SU-DHL-6 (cell line): ENCODE data around the gene MYBPHL.

Experiments
- H2AFZ ChIP-seq: fragments of 200-600 bp; sonication (generic); 2 replicates; pipeline ENCODE4 v1.6.1; 2014; ENCODE audit warnings: low read depth, mild to moderate bottlenecking, moderate library complexity, mixed read lengths, antibody characterized with exemption, low read length; ENCODE audit not compliant: severe bottlenecking
- H3F3A ChIP-seq: fragments of 200-600 bp; shearing (Covaris generic); 2 replicates; pipeline ENCODE4 v1.6.0; 2016; ENCODE audit warnings: antibody characterized with exemption, mild to moderate bottlenecking; ENCODE audit not compliant: insufficient read depth
- H3K27ac ChIP-seq: fragments of 200-600 bp; sonication (generic); 2 replicates; pipeline ENCODE4 v1.5.1; 2016; ENCODE audit warnings: low read depth, mild to moderate bottlenecking, low read length, moderate library complexity, mixed read lengths
- H3K27me3 ChIP-seq: fragments of 200-600 bp; sonication (generic), shearing (Covaris generic); 2 replicates; pipeline ENCODE4 v1.6.0; 2014; ENCODE audit warnings: mild to moderate bottlenecking, low read length
- H3K36me3 ChIP-seq: fragments of 200-600 bp; sonication (generic); 2 replicates; pipeline ENCODE4 v1.6.1; 2014; ENCODE audit warnings: mild to moderate bottlenecking, low read length, mixed read lengths
- H3K4me2 ChIP-seq: fragments of 300-600, 200-600 bp; shearing (Covaris generic), sonication (generic); 2 replicates; pipeline ENCODE4 v1.6.0; 2014; ENCODE audit warnings: low read length, low read depth, mild to moderate bottlenecking; ENCODE audit not compliant: poor library complexity, severe bottlenecking
- H3K4me3 ChIP-seq: fragments of 200-600 bp; sonication (generic); 2 replicates; pipeline ENCODE4 v1.5.1; 2014; ENCODE audit warnings: antibody characterized with exemption, low read length, mild to moderate bottlenecking, mixed read lengths; ENCODE audit not compliant: insufficient read depth, poor library complexity, severe bottlenecking
- H3K79me2 ChIP-seq: fragments of 200-600 bp; sonication (generic); 2 replicates; pipeline ENCODE4 v1.6.1; 2014; ENCODE audit warnings: mild to moderate bottlenecking, low read length, moderate library complexity; ENCODE audit not compliant: insufficient read depth
- H3K9ac ChIP-seq: fragments of 200-600 bp; sonication (generic); 2 replicates; pipeline ENCODE4 v1.7.0; 2014; ENCODE audit warnings: mild to moderate bottlenecking, low read length
- H3K9me2 ChIP-seq: fragments of 200-600 bp; sonication (generic); replicated peaks from 2 replicates; pipeline ENCODE4 v1.6.1; 2014; ENCODE audit warnings: low read length; ENCODE audit not compliant: insufficient read depth
- H3K9me3 ChIP-seq: fragments of 200-600 bp; sonication (generic); 2 replicates; pipeline ENCODE4 v1.6.1; 2014; ENCODE audit warnings: low read length, mixed read lengths; ENCODE audit not compliant: insufficient read depth
- H4K20me1 ChIP-seq: fragments of 200-600 bp; sonication (generic); 2 replicates; pipeline ENCODE4 v1.6.1; 2014; ENCODE audit warnings: low read depth, mild to moderate bottlenecking, antibody characterized with exemption, low read length, moderate library complexity, mixed read lengths
- EZH2phosphoT487 ChIP-seq: fragments of 200-600 bp; sonication (generic), shearing (Covaris generic); conservative IDR thresholded peaks from 2 replicates; pipeline ENCODE4 v1.6.1; 2018; ENCODE audit warnings: mild to moderate bottlenecking, antibody characterized with exemption, low read length, moderate library complexity, mixed read lengths
- TF ChIP-seq, protein P1 (sequence below): fragments of 200-600 bp; sonication (generic); IDR thresholded peaks from one replicate; pipeline ENCODE4 v1.5.1; 2017; ENCODE audit warnings: antibody characterized with exemption, mild to moderate bottlenecking, low read length, moderate library complexity; ENCODE audit not compliant: insufficient read depth, poor library complexity, severe bottlenecking

MYBPHL gene

DNA sequence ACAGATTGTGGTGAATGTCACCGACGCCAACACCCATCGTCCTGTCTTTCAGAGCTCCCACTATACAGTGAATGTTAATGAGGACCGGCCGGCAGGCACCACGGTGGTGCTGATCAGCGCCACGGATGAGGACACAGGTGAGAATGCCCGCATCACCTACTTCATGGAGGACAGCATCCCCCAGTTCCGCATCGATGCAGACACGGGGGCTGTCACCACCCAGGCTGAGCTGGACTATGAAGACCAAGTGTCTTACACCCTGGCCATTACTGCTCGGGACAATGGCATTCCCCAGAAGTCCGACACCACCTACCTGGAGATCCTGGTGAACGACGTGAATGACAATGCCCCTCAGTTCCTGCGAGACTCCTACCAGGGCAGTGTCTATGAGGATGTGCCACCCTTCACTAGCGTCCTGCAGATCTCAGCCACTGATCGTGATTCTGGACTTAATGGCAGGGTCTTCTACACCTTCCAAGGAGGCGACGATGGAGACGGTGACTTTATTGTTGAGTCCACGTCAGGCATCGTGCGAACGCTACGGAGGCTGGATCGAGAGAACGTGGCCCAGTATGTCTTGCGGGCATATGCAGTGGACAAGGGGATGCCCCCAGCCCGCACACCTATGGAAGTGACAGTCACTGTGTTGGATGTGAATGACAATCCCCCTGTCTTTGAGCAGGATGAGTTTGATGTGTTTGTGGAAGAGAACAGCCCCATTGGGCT, 54.5 kb downstream of the MYBPHL start:
- Histone ChIP-seq H3K36me3 (no peaks in the 10 kb centered on the region), H3K27ac (no peak overlapping the region), H3K4me2 (no peak overlapping the region)

DNA sequence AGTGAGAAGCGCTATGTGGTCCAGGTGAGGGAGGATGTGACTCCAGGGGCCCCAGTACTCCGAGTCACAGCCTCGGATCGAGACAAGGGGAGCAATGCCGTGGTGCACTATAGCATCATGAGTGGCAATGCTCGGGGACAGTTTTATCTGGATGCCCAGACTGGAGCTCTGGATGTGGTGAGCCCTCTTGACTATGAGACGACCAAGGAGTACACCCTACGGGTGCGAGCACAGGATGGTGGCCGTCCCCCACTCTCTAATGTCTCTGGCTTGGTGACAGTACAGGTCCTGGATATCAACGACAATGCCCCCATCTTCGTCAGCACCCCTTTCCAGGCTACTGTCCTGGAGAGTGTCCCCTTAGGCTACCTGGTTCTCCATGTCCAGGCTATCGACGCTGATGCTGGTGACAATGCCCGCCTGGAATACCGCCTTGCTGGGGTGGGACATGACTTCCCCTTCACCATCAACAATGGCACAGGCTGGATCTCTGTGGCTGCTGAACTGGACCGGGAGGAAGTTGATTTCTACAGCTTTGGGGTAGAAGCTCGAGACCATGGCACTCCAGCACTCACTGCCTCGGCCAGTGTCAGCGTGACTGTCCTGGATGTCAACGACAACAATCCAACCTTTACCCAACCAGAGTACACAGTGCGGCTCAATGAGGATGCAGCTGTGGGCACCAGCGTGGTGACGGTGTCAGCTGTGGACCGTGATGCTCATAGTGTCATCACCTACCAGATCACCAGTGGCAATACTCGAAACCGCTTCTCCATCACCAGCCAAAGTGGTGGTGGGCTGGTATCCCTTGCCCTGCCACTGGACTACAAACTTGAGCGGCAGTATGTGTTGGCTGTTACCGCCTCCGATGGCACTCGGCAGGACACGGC, 55.3 kb downstream of the MYBPHL start:
- no peak overlapping the region for H2AFZ ChIP-seq
- H3F3A ChIP-seq, result no peaks in the 10 kb centered on the region
- no peaks in the 10 kb centered on the region for H4K20me1 ChIP-seq
- H3K9ac ChIP-seq, result no peak overlapping the region
- no peak overlapping the region for H3K27ac ChIP-seq
- H3K4me3 ChIP-seq, result no peak overlapping the region
- H3K27me3 ChIP-seq, result no peaks in the 10 kb centered on the region
- no peaks in the 10 kb centered on the region for H3K79me2 ChIP-seq
- no peaks in the 10 kb centered on the region for H3K9me2 ChIP-seq
- no peaks in the 10 kb centered on the region for H3K36me3 ChIP-seq
- no peak for TF ChIP-seq EZH2phosphoT487
- TF ChIP-seq, protein P1, sequence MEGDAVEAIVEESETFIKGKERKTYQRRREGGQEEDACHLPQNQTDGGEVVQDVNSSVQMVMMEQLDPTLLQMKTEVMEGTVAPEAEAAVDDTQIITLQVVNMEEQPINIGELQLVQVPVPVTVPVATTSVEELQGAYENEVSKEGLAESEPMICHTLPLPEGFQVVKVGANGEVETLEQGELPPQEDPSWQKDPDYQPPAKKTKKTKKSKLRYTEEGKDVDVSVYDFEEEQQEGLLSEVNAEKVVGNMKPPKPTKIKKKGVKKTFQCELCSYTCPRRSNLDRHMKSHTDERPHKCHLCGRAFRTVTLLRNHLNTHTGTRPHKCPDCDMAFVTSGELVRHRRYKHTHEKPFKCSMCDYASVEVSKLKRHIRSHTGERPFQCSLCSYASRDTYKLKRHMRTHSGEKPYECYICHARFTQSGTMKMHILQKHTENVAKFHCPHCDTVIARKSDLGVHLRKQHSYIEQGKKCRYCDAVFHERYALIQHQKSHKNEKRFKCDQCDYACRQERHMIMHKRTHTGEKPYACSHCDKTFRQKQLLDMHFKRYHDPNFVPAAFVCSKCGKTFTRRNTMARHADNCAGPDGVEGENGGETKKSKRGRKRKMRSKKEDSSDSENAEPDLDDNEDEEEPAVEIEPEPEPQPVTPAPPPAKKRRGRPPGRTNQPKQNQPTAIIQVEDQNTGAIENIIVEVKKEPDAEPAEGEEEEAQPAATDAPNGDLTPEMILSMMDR, result no peak
- H3K9me3 ChIP-seq, result no peaks in the 10 kb centered on the region
- no peak overlapping the region for H3K4me2 ChIP-seq

More for the DNA sequence above, 54.5 kb downstream of the MYBPHL start:
- Histone ChIP-seq H3K9me2 (no peaks in the 10 kb centered on the region), H3K79me2 (no peaks in the 10 kb centered on the region), H4K20me1 (no peaks in the 10 kb centered on the region), H3F3A (no peaks in the 10 kb centered on the region), H3K27me3 (no peaks in the 10 kb centered on the region), H3K9me3 (no peaks in the 10 kb centered on the region), H3K9ac (no peak overlapping the region), H2AFZ (no peak overlapping the region), H3K4me3 (no peak overlapping the region)
- TF ChIP-seq EZH2phosphoT487, result no peak
- TF ChIP-seq, protein P1, result no peak

DNA sequence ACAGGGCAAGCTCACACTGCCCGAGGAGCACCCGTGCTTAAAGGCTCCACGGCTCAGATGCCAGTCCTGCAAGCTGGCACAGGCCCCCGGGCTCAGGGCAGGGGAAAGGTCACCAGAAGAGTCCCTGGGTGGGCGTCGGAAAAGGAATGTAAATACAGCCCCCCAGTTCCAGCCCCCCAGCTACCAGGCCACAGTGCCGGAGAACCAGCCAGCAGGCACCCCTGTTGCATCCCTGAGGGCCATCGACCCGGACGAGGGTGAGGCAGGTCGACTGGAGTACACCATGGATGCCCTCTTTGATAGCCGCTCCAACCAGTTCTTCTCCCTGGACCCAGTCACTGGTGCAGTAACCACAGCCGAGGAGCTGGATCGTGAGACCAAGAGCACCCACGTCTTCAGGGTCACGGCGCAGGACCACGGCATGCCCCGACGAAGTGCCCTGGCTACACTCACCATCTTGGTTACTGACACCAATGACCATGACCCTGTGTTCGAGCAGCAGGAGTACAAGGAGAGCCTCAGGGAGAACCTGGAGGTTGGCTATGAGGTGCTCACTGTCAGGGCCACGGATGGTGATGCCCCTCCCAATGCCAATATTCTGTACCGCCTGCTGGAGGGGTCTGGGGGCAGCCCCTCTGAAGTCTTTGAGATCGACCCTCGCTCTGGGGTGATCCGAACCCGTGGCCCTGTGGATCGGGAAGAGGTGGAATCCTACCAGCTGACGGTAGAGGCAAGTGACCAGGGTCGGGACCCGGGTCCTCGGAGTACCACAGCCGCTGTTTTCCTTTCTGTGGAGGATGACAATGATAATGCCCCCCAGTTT, 56.1 kb downstream of the MYBPHL start:
- TF ChIP-seq EZH2phosphoT487, result no peak
- TF ChIP-seq, protein P1, result no peak
- Histone ChIP-seq H3K9me3 (no peaks in the 10 kb centered on the region), H3K27ac (no peak overlapping the region), H3K4me3 (no peak overlapping the region), H3K9me2 (no peaks in the 10 kb centered on the region), H3K36me3 (no peaks in the 10 kb centered on the region), H3K27me3 (no peaks in the 10 kb centered on the region), H3K4me2 (peak overlapping the region; percentile 57), H3F3A (no peaks in the 10 kb centered on the region), H4K20me1 (no peaks in the 10 kb centered on the region), H2AFZ (no peak overlapping the region), H3K9ac (no peak overlapping the region), H3K79me2 (no peaks in the 10 kb centered on the region)
